Stimulated activated CD8-positive, alpha-beta memory T cell treated with anti-CD3 and anti-CD28 coated beads, Interleukin-15, amount 100 ng/mL, for 1 hour (primary cell): ENCODE measurements around the gene GRN.
"Not testable (repeated sequence)": the region's sequence is repeated elsewhere in the genome, so short reads cannot be mapped to it uniquely, and the experiment has no call there.

Source experiments
- DNase-seq: peaks from one replicate; pipeline ENCODE4 v3.0.0-alpha.2; 2020; ENCODE audit warnings: low read depth

Gene GRN

DNA sequence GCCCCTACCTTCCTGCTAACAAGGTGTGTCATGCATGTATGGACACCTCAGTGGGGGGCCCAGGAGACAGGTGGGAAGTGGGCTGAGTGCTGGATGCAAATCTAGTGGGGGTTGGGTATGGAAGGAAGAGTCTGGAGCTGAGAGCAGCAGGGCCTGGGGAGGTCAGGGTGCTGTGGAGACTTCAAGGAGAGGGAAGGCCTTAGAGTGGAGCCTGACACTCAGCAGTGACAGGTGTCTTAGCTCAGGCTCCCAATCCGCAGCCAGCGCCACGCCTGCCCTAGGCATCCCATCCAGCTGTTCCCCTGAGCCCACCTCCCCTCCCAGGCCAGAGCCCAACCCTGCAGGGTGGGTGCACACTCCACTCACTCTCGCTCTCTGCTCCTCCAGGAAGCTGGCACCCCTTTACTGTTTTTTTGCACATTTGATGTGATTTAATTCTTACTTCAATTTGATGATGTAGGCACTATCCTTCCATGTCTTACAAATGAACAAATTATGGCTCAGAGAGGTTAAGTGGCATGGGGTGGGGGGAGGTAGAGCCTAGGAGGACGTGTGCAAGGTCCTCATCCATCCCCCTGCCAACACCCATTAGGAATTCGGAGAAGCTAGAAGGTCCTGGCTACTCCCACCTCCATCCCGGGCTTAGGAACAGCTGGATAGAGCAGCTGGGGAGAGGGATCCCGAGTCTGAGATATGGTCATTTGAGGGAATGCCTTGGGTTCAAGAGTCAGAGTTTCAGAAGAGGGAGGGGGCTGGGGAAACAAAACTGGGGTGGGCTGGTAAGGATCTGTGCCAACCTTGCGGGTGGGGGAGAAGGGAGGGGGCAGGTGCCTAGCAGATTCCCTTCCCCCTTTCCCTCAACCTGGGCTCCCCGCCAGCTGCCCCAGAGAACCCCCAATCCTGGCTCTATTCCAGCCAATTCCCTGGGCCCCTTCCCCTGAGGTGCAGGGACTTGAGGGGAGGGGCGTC, 16.5 kb downstream of the GRN start:
- no peak for DNase-seq

DNA sequence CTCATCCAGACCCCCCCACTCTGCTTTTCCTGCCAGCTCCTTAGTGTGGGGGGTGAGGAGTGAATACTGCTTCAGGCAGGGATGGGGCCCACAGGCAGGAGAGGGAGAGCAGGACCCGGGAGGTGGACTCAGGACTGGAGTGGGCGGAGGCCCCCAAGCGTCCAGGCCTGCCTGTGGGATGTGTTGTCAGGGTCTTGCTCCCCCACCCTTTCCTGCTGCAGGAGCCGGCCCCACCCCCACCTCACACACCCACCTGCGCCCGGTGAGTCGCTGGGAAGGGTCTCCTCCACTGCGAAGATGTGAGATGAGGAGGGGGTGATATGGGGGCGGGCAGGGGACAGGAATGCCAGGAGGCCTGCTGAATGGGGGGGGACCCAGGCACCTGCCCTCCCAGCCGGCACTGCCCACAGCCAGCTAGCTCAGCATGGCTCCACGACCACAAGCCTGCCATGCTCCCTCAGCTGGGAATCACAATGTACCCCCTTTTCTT, 17.4 kb downstream of the GRN start:
- DNase-seq: no peak

DNA sequence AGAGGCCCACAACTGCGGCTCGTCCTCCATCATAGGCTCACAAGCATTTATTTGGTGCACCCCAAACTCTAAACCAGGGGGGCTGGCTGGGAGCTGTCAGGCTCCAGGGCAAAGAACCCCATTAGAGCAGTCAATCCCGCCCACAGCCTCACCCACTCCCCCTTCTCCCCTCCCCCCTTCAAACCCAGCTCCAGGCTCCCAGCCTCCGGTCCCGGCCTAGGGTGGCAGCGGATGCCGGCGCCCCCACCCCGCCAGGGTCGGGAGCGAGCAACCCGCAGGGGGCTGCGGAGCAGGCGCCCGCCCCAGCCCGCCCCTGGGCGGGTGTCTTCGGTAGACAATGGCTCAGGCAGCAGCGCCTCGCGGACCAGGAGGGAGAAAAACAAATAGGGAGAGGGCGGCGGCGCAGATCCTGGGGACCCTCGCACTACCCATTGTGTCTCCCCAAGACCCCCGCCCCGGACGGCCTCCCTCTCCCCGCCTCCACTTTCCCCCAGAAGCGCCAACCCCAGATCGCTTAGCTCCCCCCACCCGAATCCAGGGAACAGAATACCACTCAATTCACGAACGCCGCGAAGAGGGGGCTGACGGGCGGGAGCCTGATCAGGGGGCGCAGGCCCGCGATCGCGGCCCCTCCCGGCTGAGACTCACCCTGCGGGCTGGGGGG, 18.0 kb downstream of the GRN start:
- no peak for DNase-seq

DNA sequence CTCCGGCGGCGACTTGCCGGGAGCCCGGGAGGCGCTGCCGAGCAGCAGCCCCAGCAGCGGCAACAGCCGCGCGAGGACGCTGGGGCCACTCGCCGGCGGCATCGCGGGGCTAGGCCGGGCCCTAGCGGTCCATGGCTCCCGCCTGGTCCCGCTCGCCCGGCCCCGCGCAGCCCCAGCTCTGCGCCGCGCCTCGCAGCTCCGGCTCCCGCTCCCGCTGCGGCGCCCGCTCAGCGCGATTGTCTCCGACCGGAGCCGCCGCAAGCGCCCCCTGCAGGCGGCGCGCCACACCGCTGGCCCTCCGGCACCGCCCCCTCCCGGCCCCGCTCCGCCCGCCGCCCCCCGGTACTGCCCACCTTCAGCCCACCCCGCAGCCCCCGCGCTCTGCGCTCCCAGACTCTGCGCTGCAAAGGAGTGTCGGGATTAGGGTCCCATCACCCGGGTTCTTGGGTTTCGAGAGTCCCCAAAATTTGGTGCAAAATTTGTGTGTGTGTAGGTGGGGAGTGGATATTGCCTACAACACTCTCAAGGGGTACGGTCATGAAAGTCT, 18.6 kb downstream of the GRN start, which contains the start of gene FAM171A2:
FAM171A2 (minus strand) TSS at position 241 of the 547 bp plus-strand sequence; CDS start at position 102, 139 bp downstream.
- DNase-seq: no peak

DNA sequence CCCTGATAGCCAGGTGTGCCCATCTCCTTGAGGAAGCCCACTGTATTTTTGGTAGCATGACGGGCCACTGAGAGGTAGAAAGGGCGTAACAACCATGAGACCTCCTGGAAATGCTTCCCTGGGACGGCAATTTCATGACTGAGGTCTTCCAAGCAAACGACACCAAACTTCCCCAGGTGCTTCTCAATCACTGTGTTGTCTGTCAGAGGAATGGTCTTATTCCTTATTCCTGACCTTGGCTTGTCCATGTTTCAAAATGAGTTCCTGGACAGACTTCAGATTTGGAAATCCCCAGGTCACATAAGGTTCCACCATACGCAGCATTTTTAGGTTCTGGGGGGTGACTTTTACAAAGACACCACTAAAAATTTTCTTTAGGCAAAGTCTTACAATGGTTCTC, 19.9 kb downstream of the GRN start:
- not testable (repeated sequence) for DNase-seq

DNA sequence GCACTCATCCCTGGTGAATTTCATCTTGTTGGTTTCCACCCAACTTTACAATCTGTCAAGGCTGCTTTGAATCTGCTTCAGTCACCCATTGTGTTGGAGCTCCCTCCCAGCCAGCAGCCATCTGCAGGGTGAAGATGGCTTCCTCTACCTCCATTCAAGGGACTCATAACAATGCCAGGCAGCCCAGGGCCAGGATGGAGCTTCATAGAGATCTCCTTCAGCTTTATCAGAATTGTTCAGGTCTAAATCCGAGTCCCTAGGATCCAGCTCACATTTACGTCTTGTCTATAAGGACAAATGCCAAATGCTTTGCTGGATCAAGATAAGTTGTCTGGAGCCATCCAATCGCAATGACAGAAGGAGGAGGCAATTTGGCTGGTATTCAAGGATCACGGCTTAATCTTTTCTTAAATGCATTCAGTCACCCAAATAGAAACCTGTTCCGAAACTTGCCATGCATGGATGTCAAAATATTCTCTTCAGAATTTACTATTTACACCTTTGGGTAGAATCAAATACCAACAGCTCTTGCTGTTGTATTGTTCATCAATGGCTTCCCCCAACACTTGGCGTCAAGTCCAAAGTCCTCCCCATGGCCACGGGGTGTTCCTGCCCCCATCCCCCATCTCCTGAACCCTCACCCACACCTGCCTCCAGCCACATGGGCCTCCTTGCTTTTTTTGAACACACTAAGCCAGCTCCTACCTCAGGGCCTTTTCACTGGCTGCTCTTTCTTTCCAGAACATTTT, 22.3 kb downstream of the GRN start:
- no peak for DNase-seq

DNA sequence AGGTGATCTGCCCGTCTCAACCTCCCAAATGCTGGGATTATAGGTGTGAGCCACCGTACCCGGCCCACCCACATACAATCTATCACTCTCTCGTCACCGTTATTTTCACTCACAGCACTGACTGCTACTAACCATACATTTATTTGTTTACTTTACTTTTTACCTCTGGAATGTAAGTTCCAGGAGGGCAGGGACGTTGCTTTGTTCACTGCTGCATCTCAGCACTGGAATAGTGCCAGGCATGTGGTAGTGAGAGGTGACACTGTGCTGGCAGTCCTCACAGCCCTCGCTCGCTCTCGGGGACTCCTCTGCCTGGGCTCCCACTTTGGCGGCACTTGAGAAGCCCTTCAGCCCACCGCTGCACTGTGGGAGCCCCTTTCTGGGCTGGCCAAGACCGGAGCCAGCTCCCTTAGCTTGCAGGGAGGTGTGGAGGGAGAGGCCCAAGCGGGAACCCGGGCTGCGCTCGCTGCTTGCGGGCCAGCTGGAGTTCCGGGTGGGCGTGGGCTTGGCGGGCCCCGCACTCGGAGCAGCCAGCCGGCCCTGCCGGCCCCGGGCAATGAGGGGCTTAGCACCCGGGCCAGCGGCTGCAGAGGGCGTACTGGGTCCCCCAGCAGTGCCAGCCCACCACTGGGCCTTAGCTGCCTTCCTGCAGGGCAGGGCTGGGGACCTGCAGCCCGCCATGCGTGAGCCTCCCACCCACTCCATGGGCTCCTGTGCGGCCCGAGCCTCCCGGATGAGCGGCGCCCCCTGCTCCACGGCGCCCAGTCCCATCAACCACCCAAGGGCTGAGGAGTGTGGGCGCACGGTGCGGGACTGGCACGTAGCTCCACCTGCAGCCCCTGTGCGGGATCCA, 23.5 kb downstream of the GRN start:
- DNase-seq: not testable (repeated sequence)

DNA sequence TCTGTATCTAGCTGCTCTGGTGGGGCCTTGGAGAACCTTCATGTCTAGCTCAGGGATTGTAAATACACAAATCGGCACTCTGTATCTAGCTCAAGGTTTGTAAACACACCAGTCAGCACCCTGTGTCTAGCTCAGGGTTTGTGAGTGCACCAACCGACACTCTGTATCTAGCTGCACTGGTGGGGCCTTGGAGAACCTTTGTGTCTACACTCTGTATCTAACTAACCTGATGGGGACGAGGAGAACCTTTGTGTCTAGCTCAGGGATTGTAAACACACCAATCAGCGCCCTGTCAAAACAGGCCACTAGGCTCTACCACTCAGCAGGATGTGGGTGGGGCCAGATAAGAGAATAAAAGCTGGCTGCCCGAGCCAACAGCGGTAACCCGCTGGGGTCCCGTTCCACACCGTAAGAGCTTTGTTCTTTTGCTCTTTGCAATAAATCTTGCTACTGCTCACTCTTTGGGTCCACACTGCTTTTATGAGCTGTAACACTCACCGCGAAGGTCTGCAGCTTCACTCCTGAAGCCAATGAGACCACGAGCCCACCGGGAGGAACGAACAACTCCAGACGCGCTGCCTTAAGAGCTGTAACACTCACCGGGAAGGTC, 24.4 kb downstream of the GRN start:
- not testable (repeated sequence) for DNase-seq

DNA sequence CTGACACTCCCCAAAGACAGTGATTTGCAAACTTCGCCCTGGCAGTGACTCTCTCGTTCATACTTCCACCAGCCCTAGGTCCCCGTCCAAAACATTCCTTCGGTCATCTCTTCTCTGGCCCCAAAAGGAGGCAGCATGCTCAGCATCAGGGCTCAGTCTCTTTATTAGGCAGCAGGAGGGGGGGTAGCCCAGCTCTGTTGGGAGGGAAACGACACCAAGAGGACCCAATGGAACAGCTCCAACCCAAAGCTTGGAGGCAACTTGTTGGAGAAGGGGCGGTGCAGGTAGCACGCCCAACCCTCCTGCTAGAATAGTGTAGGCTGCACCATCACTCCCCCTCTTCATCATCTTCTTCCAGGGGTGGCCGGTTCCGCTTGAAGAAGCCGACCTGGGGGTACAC, 26.9 kb downstream of the GRN start:
- no peak for DNase-seq

DNA sequence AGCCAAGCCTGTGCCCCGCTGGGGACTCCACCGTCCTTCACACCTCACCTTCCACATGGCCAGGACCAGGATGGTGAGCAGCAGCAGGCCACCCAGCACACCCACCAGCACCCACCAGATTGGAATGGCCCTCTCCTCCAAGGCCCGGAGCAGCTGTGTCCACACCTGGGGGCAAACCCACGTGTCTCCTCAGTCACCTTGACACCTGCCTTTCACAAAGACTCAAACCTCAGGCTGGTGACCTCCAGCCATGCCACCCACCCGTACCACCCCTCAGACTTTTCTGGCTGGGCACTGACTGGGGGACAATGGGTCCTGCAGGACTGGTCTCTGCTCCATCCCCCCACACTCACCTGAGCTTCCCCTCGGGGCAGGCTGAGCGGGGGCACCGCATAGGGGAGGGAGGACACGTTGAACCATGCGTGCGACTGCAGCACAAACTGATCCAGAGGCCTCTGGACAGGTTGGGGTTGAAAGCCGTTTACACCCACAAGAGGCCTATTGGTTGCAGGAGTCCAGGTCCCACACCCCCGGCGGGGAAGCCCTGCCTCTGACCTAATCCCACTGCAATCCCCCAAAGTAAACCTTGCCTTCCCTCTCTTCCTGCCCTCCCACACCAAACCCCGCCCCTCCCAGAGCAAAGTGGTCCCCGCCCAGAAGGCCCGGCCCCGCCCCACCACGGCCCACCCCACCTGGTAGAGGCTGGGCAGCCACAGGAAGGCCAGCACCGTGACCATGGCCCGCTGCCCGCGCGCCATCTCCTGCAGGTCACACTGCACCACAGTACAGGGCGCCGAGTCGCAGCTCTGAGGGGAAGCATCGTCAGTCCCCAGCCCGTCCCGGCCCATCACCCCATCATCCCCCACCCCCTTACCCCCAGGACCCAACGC, 29.4 kb downstream of the GRN start:
- no peak for DNase-seq

DNA sequence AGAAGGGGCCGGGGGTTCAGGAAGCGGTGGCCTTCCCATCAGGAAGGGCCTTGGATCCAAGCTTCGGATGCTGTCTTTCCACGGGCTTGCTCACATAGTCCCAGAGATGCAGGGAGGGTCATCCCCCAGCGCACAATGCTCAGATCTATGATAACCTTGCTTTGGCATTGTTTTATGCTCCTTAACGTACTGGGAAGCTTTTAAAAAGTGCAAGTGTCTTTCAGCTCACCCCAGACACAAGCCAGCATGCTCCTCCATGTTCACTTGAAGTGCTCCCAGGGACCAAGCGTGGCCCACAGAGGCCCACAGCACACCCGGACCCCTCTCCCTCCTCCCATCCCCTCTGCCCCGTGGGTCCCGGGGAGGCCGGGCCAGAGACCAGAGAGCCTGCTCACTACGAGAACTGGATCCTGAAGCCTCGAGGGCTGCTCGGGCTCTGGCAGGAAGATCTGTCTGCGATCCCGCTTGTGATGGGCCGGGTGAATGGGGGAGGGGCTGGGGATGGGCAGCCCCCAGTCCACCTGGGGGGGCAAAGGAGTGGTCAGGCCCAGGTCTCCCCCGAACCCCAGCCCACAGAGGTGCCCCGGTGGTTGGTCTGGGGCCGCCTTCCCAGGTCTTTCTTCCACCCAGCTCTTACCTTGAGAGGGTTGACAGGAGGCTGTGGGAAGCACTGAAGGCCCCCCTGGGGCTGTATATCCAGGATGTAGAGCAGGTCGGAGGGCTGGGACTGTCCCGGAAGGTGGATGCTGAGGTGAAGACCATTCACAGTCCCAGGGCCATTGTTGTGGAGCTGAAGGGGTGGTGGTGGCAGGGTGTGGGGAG, 30.3 kb downstream of the GRN start:
- DNase-seq: no peak

DNA sequence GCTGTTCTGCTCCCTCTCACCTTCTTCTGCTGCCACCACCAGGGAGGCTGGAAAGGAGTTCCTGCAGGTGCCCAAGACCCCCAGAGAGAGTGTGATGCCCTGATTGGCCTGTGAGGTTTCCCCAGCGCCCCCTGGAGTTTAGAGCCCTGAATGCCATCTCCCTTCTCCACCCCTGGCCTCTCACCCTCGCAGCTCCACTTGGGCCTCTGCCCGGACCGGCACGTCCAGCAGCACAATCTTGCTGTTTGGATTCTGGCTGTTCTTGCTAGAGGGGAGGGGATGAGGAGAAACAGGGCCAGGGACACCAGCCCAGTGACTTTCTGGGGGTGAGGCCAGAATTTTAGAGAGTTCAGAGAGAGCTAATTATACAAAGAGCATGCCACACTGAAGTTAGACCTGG, 31.0 kb downstream of the GRN start:
- DNase-seq: no peak

DNA sequence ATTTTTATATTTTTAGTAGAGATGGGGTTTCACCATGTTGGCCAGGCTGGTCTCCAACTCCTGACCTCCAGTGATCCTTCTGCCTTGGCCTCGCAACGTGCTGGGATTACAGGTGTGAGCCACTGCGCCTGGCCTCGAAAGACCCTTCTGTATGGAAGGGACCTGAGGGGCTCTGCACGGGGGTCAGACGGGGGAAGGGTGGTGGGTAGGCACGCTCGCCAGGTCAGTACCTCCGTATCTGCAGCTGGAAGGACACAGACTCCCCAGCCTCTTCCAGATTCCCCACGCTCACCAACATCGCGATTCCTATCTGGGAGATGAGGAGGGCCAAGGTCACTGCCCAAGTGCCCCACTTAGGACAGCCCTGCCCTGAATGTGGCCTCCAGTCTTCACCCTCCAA, 31.7 kb downstream of the GRN start:
- no peak for DNase-seq

DNA sequence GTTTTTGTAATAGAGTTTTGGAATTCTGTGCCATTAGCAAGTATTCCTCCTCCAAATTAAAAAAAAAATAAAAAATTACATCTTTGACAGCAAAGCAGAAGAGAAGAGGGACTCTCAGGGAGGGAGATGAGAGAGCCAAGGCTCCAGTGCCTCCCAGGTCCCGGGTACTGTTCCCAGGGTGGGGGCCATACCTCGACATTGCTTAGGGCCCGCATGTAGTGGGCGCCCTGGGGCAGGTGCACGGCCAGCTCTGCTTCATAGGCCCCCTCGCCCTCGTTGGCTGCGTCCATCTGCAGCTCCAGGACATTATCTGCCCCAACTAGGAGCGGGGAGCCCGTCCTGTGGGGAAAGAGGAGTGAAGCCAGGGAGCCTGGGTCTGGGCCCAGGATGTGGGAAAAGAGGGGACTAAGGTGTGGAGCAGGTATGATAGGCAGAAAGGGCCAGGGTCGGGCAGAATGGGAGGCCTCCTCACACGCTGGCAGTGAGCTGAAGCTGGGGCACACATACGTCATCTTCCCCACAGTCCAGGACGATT, 33.1 kb downstream of the GRN start:
- DNase-seq: no peak

DNA sequence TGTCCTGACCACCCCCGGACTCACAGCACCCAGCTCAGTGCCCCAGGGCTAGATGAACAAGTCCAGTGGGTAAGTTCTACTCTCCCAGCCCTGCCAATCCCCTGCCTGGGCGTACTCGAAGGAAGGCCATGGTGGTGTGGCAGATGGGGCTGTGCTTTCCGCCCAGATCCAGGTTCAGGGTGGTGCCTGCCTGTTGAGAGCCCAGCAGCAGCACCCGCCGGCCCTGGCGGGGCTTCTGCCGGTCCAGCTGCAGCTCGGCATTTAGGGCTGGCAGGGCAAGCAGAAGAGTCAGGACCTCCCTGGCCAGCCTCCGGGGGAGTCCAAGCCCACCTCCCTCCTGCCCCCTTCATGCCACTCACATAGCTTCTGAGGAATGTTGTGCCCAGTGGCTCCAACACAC, 34.8 kb downstream of the GRN start:
- DNase-seq: no peak

DNA sequence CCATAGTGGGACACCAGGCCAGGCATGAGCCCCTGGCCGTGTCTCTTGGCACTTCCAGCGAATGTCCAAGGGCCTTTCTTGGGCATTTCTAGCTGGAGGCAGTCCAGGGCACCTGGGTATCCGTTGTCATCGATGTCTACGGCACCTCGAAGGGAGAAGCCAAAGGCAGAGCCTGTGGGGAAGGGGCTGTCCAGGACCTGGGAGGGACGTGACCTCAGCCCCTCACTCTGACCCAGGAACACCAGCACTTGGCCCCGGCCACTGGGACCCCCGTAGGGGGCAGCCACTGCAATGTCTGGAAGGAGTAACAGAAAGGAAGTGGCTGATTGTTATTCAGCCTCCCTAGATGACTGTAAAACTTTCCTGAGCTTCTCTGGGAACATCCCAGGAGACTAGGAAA, 35.7 kb downstream of the GRN start:
- no peak for DNase-seq

DNA sequence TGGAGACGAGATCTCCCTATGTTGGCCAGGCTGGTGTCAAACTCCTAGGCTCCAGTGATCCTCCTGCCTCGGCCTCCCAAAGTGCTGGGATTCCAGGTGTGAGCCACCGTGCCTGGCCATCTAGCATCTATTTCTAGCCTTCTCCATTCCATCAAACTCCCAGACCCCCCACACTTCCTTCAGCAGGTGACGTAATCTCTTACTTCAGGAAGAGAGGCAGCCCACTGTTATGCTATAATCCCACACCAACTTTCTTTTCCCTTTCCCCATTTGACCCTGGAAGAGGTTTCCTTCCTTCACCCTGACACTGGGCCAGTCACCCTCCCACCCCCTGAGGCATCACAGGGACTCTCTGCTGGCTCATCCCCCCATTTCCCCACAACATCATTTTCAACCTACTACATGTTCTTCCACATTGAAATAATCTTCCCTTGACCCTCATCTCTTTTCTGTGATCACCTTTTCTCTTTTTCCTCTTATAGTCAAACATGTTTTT, 36.8 kb downstream of the GRN start:
- no peak for DNase-seq

DNA sequence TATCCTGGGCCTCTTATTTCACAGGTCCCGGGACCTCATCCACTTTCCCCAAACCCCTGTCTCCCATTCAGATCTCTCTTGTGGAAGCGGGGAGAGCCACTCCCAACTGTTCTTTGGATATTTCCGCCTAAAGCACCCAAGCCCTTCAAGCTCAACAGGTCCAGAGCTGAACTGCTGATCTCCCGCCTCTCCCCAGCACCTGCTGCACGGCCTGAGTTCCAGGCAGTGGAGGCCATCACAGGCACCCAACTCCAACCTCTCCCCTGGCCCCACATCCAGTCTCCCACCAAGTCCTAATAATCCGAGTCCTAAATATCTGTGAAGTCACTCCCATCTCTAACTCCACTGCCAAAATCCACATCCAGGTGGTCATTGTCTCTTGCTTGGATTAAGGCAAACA, 37.8 kb downstream of the GRN start:
- DNase-seq: no peak
